LNCAP (cell line): ENCODE results near the gene CYGB.

Experiments used
- TF ChIP-seq, protein P1 (sequence below): fragments of 450-650 bp; IDR thresholded peaks from 2 replicates; pipeline ENCODE4 v1.5.1; 2017; ENCODE audit warnings: mild to moderate bottlenecking

CYGB gene

DNA sequence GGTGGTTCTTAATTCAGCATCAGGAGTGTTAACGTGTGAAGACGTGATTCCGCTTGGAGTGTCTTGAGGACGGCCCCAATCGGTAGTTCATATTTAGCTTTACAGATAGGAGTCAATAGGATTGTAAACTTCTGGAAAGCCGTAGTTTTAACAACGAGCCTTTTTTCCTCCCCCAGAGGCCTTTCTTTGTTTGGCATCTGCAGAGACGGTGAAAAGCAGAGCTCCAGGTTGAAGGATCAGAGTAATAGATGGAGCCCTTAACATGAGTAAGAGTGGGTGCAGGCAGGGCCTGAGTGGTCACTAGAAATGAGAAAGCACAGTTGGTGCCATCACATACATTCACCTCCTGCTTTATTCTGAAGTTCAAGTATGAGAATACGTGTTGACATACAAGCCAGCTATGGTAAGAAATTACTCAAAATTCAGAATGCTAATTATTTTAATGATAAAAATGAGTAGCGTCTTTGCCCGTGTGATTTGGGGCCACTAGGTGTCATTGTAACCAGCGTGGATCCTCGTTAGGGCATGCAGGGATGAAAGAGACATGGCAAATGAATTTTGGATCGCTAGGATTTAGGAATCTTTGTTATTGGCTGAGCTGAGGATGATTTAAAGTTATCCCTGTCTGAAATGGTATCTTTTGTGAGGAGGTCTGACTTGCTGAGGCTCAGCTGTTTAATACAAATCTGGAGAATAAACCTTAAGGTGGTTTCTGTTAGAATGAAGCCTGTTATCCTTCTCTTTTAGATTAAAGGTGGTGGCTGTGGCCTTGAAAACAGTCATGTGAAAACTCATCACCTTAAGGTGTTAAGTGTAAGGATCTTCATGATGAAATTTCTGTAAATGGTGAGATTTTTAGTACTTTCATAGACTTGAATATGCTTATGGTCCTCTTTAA, 20.9 kb upstream of the CYGB start:
- TF ChIP-seq, protein P1, sequence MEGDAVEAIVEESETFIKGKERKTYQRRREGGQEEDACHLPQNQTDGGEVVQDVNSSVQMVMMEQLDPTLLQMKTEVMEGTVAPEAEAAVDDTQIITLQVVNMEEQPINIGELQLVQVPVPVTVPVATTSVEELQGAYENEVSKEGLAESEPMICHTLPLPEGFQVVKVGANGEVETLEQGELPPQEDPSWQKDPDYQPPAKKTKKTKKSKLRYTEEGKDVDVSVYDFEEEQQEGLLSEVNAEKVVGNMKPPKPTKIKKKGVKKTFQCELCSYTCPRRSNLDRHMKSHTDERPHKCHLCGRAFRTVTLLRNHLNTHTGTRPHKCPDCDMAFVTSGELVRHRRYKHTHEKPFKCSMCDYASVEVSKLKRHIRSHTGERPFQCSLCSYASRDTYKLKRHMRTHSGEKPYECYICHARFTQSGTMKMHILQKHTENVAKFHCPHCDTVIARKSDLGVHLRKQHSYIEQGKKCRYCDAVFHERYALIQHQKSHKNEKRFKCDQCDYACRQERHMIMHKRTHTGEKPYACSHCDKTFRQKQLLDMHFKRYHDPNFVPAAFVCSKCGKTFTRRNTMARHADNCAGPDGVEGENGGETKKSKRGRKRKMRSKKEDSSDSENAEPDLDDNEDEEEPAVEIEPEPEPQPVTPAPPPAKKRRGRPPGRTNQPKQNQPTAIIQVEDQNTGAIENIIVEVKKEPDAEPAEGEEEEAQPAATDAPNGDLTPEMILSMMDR: peak; percentile 77

DNA sequence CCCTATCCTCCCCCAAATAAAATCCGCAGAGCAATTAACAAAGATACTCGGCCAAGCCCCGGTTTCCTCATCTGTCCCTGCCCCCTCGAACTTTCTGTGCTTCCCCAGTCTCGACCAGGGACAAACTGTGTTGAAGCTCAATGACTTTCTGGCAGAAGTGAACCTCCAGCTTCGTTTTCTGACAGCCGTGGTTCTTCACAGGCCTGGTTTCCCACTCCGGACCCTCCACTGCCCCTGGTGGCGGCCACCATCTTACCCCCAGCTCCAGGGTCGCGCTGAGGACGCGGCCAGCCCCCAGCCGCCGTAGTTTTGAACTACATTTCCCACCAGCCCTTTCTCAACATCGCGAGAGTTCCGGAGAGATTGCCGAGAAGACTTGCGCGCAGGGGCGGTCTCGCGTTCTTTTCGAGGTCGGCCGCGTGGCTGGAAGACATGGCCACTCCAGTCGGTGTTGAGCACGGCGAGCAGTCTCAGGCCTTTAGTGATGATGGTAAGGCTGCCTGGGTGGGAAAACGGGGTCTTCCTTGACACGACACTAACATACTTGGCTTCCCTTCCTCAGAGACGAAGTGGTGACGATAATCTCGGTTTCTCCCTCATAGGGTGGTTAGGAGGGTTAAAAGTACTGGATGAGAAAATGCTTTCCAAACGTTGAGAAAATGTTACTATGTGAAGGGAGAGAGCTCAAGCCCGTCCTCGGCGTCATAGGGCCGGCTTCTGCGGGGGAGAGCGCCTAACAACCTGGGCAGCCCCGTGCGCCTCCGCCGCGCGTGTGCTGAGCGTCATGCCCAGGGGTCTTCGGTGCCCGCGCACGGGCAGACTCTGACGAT, 20.1 kb upstream of the CYGB start:
- TF ChIP-seq, protein P1: no peak

DNA sequence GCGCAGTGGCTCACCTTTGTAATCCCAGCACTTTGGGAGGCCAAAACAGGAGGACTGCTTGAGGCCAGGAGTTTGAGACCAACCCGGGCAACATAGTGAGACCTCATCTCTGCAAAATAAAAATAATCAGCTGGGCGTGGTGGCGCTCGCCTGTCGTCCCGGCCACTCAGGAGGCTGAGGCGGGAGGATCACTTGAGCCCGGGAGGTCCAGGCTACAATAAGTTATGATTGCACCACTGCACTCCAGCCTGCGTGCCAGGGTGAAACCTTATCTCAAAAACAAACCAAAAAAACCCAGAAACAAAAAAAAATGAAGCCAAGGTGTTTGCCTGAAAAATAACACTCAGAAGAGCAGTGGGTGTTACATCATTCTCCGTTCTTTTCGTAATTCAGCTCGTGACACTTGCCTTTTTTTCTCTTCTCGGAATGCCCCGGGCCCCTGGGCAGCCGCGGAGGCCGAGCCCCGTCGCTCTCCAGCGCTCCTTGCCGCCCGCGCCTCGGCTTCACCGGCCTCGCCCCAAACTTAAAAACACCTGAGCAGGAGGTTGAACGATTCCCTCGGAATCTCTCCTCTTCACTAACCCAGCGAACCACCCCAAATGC, 19.4 kb upstream of the CYGB start:
- TF ChIP-seq, protein P1: no peak

DNA sequence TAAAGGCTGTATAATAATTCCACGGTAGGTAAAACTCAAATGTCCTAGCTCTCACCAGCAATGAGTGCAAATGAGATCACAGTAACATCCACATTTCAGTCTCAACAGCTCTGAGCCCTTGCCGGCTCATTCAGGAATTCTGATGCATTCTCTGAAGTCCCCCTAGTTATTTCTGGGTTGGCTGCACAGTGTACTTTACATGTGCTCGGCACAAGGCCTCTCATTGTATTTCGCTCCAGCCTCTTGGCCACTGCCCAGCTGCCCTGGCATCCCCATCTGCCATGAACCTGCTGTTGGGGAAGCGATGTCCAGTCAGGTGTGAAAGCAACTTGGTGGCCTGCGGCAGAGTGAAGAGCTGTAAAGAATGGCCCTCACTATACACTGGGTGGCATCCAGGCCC, 16.6 kb upstream of the CYGB start:
- TF ChIP-seq, protein P1: no peak

DNA sequence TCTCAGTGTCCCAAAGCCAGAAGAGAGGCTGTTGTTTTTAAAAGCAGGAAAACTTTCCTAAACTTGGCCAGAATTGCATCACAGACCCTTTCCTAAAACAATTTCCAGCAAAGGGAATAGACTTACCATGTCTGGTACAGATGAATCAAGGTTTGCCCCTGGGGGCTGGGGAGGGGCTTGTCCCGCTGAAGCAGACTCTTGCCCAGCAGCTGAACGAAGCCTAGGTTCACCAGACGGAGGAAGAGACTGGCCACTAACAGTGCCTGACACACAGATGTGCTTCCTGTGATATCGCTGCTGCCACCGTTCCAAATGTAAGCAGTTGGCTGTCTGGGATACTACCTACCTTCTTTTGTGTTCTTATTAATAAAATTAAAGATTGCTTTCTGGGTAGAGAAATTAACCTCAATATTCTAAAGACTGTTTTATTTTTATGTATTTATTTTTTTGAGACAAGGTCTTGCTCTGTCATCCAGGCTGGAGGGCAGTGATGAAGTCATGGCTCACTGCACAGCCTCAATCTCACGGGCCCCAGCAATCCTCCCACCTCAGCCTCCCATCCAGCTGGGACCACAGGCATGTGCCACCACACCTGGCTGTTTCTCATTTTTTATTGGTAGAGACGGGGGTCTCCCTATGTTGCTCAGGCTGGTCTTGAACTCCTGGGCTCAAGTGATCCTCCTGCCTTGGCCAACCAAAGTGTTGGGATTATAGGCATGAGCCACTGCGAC, 15.8 kb upstream of the CYGB start:
- TF ChIP-seq, protein P1: no peak

DNA sequence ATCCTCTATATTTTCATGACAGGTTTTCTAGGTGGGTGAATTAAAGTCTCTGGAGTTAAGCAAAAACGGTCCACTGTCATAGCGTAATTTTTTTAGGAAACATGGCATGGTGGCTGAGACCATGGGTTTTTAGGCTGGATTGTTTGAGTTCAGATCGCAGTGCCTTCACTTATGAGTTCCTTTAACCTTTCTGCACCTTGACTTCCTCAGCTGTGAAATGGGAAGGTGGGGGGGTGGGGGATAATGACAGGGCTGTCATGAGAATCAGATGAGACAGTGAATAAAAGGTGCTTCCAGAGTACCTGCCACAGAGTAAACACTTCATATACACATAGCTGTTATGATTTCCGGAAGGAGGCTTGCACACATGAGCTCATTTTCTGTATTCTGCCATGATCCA, 14.2 kb upstream of the CYGB start:
- TF ChIP-seq, protein P1: no peak
